Measurements from ENCODE around the gene LRTM1.

The LRTM1 gene

DNA sequence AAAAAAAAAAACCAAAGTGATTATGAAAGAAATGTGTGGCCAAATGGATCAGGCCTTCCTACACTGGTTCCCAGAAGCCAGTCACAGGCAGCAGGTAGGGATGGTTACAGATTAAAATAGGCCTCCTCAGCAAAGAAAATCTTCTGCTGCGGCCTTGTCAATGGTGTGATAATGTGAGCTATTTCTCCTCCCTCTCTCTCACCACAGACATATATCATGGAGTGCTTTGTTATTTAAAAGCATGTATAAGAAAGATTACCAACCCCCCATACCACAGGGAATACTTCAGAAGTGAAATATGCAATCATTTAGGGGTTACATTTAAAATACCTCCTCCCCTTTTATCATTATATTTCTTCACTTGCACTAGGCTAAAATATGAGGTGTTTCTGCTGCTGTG, 32.2 kb upstream of the LRTM1 start:
- Histone ChIP-seq H3K36me3 (ENCODE audit: control insufficient read depth in 2 of 2, insufficient read depth in 1 of 2, low read length in 2 of 2) (no peaks in the 10 kb centered on the region), H3K27ac (ENCODE audit: extremely low read depth, low read depth, low read length) (no peak overlapping the region), H3K4me1 (ENCODE audit: control insufficient read depth, insufficient read depth, low read length) (no peaks in the 10 kb centered on the region), H3K9me3 (ENCODE audit: control insufficient read depth, insufficient read depth, low read depth, low read length) (no peaks in the 10 kb centered on the region), H3K4me3 (ENCODE audit: low read depth, low read length) (no peak overlapping the region)
- ChIA-PET POLR2A (no interaction called here), CTCF (no interaction called here)
- TF ChIP-seq ZEB2 (tag by site-specific recombination; IDR thresholded peaks at IDR 0.05) = no peak
- no peak for TF ChIP-seq ZNF140 (tag by site-specific recombination; IDR thresholded peaks at IDR 0.05)
- TF ChIP-seq IKZF3 (tag by site-specific recombination; IDR thresholded peaks at IDR 0.05) = no peak
- TF ChIP-seq ZNF571 (tag by site-specific recombination; IDR thresholded peaks at IDR 0.05) = no peak
- TF ChIP-seq ZNF777 (tag by site-specific recombination; IDR thresholded peaks at IDR 0.05; ENCODE audit: borderline replicate concordance) = no peak
- TF ChIP-seq, protein P1, sequence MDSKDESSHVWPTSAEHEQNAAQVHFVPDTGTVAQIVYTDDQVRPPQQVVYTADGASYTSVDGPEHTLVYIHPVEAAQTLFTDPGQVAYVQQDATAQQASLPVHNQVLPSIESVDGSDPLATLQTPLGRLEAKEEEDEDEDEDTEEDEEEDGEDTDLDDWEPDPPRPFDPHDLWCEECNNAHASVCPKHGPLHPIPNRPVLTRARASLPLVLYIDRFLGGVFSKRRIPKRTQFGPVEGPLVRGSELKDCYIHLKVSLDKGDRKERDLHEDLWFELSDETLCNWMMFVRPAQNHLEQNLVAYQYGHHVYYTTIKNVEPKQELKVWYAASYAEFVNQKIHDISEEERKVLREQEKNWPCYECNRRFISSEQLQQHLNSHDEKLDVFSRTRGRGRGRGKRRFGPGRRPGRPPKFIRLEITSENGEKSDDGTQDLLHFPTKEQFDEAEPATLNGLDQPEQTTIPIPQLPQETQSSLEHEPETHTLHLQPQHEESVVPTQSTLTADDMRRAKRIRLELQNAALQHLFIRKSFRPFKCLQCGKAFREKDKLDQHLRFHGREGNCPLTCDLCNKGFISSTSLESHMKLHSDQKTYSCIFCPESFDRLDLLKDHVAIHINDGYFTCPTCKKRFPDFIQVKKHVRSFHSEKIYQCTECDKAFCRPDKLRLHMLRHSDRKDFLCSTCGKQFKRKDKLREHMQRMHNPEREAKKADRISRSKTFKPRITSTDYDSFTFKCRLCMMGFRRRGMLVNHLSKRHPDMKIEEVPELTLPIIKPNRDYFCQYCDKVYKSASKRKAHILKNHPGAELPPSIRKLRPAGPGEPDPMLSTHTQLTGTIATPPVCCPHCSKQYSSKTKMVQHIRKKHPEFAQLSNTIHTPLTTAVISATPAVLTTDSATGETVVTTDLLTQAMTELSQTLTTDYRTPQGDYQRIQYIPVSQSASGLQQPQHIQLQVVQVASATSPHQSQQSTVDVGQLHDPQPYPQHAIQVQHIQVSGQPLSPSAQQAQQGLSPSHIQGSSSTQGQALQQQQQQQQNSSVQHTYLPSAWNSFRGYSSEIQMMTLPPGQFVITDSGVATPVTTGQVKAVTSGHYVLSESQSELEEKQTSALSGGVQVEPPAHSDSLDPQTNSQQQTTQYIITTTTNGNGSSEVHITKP (tag by site-specific recombination; IDR thresholded peaks at IDR 0.05) = no peak
- TF ChIP-seq SCRT1 (tag by site-specific recombination; IDR thresholded peaks at IDR 0.05; ENCODE audit: borderline replicate concordance) = no peak
- TF ChIP-seq ZNF19 (tag by site-specific recombination; IDR thresholded peaks at IDR 0.05; ENCODE audit: low read depth) = no peak
- TF ChIP-seq, protein P2, sequence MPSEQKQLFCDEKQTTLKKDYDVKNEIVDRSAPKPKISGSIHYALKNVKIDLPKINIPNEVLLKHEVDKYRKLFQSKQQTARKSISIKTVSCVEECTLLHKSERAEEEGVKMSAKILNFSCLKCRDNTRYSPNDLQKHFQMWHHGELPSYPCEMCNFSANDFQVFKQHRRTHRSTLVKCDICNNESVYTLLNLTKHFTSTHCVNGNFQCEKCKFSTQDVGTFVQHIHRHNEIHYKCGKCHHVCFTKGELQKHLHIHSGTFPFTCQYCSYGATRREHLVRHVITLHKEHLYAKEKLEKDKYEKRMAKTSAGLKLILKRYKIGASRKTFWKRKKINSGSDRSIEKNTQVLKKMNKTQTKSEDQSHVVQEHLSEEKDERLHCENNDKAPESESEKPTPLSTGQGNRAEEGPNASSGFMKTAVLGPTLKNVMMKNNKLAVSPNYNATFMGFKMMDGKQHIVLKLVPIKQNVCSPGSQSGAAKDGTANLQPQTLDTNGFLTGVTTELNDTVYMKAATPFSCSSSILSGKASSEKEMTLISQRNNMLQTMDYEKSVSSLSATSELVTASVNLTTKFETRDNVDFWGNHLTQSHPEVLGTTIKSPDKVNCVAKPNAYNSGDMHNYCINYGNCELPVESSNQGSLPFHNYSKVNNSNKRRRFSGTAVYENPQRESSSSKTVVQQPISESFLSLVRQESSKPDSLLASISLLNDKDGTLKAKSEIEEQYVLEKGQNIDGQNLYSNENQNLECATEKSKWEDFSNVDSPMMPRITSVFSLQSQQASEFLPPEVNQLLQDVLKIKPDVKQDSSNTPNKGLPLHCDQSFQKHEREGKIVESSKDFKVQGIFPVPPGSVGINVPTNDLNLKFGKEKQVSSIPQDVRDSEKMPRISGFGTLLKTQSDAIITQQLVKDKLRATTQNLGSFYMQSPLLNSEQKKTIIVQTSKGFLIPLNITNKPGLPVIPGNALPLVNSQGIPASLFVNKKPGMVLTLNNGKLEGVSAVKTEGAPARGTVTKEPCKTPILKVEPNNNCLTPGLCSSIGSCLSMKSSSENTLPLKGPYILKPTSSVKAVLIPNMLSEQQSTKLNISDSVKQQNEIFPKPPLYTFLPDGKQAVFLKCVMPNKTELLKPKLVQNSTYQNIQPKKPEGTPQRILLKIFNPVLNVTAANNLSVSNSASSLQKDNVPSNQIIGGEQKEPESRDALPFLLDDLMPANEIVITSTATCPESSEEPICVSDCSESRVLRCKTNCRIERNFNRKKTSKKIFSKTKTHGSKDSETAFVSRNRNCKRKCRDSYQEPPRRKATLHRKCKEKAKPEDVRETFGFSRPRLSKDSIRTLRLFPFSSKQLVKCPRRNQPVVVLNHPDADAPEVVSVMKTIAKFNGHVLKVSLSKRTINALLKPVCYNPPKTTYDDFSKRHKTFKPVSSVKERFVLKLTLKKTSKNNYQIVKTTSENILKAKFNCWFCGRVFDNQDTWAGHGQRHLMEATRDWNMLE (tag by site-specific recombination; conservative IDR thresholded peaks at IDR 0.05; ENCODE audit: low read depth) = no peak
- no peak for TF ChIP-seq ZNF791 (tag by site-specific recombination; IDR thresholded peaks at IDR 0.05)
- no peak for TF ChIP-seq ZNF623 (tag by site-specific recombination; IDR thresholded peaks at IDR 0.05)
- TF ChIP-seq, protein P3, sequence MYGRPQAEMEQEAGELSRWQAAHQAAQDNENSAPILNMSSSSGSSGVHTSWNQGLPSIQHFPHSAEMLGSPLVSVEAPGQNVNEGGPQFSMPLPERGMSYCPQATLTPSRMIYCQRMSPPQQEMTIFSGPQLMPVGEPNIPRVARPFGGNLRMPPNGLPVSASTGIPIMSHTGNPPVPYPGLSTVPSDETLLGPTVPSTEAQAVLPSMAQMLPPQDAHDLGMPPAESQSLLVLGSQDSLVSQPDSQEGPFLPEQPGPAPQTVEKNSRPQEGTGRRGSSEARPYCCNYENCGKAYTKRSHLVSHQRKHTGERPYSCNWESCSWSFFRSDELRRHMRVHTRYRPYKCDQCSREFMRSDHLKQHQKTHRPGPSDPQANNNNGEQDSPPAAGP (tag by site-specific recombination; IDR thresholded peaks at IDR 0.05) = no peak
- TF ChIP-seq, protein P4, sequence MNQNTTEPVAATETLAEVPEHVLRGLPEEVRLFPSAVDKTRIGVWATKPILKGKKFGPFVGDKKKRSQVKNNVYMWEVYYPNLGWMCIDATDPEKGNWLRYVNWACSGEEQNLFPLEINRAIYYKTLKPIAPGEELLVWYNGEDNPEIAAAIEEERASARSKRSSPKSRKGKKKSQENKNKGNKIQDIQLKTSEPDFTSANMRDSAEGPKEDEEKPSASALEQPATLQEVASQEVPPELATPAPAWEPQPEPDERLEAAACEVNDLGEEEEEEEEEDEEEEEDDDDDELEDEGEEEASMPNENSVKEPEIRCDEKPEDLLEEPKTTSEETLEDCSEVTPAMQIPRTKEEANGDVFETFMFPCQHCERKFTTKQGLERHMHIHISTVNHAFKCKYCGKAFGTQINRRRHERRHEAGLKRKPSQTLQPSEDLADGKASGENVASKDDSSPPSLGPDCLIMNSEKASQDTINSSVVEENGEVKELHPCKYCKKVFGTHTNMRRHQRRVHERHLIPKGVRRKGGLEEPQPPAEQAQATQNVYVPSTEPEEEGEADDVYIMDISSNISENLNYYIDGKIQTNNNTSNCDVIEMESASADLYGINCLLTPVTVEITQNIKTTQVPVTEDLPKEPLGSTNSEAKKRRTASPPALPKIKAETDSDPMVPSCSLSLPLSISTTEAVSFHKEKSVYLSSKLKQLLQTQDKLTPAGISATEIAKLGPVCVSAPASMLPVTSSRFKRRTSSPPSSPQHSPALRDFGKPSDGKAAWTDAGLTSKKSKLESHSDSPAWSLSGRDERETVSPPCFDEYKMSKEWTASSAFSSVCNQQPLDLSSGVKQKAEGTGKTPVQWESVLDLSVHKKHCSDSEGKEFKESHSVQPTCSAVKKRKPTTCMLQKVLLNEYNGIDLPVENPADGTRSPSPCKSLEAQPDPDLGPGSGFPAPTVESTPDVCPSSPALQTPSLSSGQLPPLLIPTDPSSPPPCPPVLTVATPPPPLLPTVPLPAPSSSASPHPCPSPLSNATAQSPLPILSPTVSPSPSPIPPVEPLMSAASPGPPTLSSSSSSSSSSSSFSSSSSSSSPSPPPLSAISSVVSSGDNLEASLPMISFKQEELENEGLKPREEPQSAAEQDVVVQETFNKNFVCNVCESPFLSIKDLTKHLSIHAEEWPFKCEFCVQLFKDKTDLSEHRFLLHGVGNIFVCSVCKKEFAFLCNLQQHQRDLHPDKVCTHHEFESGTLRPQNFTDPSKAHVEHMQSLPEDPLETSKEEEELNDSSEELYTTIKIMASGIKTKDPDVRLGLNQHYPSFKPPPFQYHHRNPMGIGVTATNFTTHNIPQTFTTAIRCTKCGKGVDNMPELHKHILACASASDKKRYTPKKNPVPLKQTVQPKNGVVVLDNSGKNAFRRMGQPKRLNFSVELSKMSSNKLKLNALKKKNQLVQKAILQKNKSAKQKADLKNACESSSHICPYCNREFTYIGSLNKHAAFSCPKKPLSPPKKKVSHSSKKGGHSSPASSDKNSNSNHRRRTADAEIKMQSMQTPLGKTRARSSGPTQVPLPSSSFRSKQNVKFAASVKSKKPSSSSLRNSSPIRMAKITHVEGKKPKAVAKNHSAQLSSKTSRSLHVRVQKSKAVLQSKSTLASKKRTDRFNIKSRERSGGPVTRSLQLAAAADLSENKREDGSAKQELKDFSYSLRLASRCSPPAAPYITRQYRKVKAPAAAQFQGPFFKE (tag by site-specific recombination; IDR thresholded peaks at IDR 0.05; ENCODE audit: borderline replicate concordance) = no peak
- no peak for TF ChIP-seq ZNF10 (tag by site-specific recombination; IDR thresholded peaks at IDR 0.05)
- TF ChIP-seq, protein P5, sequence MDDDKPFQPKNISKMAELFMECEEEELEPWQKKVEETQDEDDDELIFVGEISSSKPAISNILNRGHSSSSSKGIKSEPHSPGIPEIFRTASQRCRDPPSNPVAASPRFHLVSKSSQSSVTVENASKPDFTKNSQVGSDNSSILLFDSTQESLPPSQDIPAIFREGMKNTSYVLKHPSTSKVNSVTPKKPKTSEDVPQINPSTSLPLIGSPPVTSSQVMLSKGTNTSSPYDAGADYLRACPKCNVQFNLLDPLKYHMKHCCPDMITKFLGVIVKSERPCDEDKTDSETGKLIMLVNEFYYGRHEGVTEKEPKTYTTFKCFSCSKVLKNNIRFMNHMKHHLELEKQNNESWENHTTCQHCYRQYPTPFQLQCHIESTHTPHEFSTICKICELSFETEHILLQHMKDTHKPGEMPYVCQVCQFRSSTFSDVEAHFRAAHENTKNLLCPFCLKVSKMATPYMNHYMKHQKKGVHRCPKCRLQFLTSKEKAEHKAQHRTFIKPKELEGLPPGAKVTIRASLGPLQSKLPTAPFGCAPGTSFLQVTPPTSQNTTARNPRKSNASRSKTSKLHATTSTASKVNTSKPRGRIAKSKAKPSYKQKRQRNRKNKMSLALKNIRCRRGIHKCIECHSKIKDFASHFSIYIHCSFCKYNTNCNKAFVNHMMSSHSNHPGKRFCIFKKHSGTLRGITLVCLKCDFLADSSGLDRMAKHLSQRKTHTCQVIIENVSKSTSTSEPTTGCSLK (tag by site-specific recombination; IDR thresholded peaks at IDR 0.05) = no peak
- TF ChIP-seq ZNF473 (tag by site-specific recombination; IDR thresholded peaks at IDR 0.05) = no peak
